Cardiac fibroblast (primary cell): Measurements from ENCODE around the gene CHST11.

Source experiments
- DNase-seq, 2 donors: peaks; one replicate each; pipeline versions ENCODE4 v3.0.0 to v3.0.0-alpha.2; 2010; ENCODE audit warnings: low read depth in 2 of 2
- H3K4me3 ChIP-seq, 2 donors: replicated peaks in 1 of 2; 1 replicate in 1 of 2; 2 replicates in 1 of 2; pipeline ENCODE4 v1.5.1; 2011; ENCODE audit warnings: low read depth in 2 of 2, low read length in 2 of 2, mild to moderate bottlenecking in 2 of 2, moderate library complexity in 1 of 2
- CTCF ChIP-seq: IDR thresholded peaks from one replicate; pipeline ENCODE4 v1.5.1; 2011; ENCODE audit warnings: low read depth, mild to moderate bottlenecking, low read length, inconsistent platforms

CHST11 gene

GRCh38 chr12:104761611-104762010 is 304.9 kb downstream of the CHST11 start:
- no peak overlapping the region for H3K4me3 ChIP-seq
- DNase-seq: no peak
- no peak for TF ChIP-seq CTCF

- TF ChIP-seq CTCF: no peak
- peak in 1 of 2 donors; percentile 51 for DNase-seq
- H3K4me3 ChIP-seq: no peak overlapping the region
Measured at GRCh38 chr12:104763168-104763805, 306.5 kb downstream of the CHST11 start.

DNA sequence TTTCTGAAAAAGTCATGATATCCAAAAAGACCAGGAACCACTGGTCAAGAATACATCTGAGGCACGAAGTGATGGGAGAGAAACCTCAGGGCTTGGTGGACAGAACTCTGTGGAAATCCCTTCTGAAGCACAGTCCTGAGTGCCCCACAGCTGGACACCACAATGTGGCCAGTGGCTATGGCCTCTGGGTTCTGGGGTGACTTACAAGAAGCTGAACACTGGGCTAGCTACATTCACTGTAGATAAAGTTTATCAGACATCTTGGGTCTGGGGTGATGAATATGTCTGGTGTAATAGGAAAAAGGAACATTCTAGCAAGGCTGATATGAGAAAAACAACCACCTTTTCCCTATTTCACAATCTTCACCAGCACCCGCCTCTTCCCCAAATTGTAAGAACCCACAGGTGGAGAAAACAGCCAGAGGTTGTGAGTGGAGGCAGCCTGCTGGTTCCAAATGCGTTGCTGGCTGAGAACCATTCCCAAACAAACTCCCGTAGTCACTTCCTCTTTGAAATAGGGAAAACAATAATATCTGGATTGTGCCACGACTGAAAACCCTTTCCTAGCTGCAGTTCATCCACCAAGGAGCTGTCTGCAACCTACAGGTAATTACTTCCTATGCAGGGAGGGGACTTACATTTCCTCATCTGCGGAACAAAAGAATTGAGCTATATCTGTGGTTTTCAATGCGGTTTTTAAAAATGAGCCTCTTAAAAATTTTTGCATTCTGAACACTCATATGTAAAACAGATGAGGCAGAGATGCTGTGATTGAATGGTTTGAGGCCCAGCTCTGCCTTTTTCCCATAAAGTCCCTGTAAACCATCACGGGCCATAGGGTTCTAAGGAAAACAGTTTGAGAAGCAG is 307.7 kb downstream of the CHST11 start:
- no peak for TF ChIP-seq CTCF
- no peak for DNase-seq
- no peak overlapping the region for H3K4me3 ChIP-seq

DNA sequence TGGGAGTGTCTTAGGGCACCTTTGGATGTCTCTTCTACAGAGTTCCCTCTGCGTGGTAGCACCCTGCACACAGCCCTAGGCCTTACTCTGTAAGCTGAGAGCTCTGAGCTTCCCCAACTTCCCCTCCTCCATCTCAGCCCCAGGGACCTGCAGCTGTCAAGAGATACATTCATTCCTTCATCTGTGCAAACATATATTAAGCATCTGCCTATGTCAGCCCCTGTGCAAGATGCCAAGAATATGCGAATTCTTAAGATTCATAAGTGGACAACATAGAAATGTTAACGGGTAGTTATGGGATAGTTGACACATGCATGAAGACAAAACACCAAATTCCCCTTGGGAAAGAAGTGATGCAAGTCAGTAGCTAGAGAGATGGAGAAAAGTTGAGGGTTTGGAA is 310.5 kb downstream of the CHST11 start:
- DNase-seq: peak in 1 of 2 donors; percentile 22
- no peak overlapping the region for H3K4me3 ChIP-seq
- no peak for TF ChIP-seq CTCF

DNA sequence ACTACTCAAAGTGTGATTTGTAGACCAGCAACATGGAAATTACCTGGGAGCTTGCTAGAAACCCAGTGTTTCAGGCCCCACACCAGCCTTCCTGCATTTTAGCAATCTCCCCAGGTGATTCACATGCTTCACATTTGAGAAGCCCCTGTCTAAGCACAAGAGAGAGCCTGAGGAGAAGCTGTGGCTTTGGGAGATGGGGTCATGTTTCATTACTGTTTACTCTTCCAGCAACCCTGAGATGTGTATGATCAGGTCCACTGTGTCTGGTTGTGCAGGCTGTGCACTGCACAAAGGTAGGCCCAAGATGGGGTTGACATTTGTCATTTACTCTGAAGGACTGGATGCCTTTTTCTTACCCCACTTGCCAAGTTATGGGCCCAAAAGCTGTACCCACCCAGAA is 311.3 kb downstream of the CHST11 start:
- TF ChIP-seq CTCF: no peak
- DNase-seq: no peak

GRCh38 chr12:104769144-104769561 is 312.4 kb downstream of the CHST11 start:
- no peak for DNase-seq
- H3K4me3 ChIP-seq: no peak overlapping the region
- TF ChIP-seq CTCF: no peak

More for the DNA sequence above, 311.3 kb downstream of the CHST11 start:
- H3K4me3 ChIP-seq: no peak overlapping the region
